T follicular helper cell (primary cell): ENCODE results near the gene KANSL1.

ENCODE experiments used
- DNase-seq: peaks from one replicate; pipeline ENCODE4 v3.0.0-alpha.2; 2020; ENCODE audit warnings: low read depth

The KANSL1 gene

GRCh38 chr17:46169913-46170638 is 23.2 kb downstream of the KANSL1 start:
- no peak for DNase-seq

GRCh38 chr17:46167826-46168569 is 25.2 kb downstream of the KANSL1 start:
- no peak for DNase-seq

- no peak for DNase-seq
Measured at GRCh38 chr17:46167267-46167666, 26.0 kb downstream of the KANSL1 start.

- DNase-seq, result no peak
Measured at GRCh38 chr17:46166692-46167249, 26.5 kb downstream of the KANSL1 start.

- no peak for DNase-seq
Measured at GRCh38 chr17:46163929-46164594, 29.2 kb downstream of the KANSL1 start.

GRCh38 chr17:46163316-46163715 is 29.9 kb downstream of the KANSL1 start:
- no peak for DNase-seq

- no peak for DNase-seq
Measured at GRCh38 chr17:46162866-46163265, 30.4 kb downstream of the KANSL1 start.

GRCh38 chr17:46160169-46160568 is 33.1 kb downstream of the KANSL1 start:
- no peak for DNase-seq

- no peak for DNase-seq
Measured at GRCh38 chr17:46159686-46160085, 33.5 kb downstream of the KANSL1 start.

GRCh38 chr17:46158323-46159296 is 34.6 kb downstream of the KANSL1 start:
- DNase-seq, result no peak

GRCh38 chr17:46157443-46158062 is 35.7 kb downstream of the KANSL1 start:
- no peak for DNase-seq

- DNase-seq, result no peak
Measured at GRCh38 chr17:46154151-46154816, 38.9 kb downstream of the KANSL1 start.

- DNase-seq, result no peak
Measured at GRCh38 chr17:46152423-46152822, 40.8 kb downstream of the KANSL1 start.

- DNase-seq, result no peak
Measured at GRCh38 chr17:46151762-46152161, 41.5 kb downstream of the KANSL1 start.

GRCh38 chr17:46150216-46150963 is 42.8 kb downstream of the KANSL1 start:
- no peak for DNase-seq

- DNase-seq, result no peak
Measured at GRCh38 chr17:46148247-46148646, 45.0 kb downstream of the KANSL1 start.

- no peak for DNase-seq
Measured at GRCh38 chr17:46147296-46147695, 45.9 kb downstream of the KANSL1 start.

- no peak for DNase-seq
Measured at GRCh38 chr17:46144246-46144645, 49.0 kb downstream of the KANSL1 start.

GRCh38 chr17:46143827-46144236 is 49.4 kb downstream of the KANSL1 start:
- DNase-seq, result no peak

- no peak for DNase-seq
Measured at GRCh38 chr17:46141645-46142044, 51.6 kb downstream of the KANSL1 start.
